GM12864 (cell line): ENCODE data around the gene RENBP.

Source experiments
- DNase-seq: peaks from one replicate; pipeline ENCODE4 v3.0.0-alpha.2; 2011; ENCODE audit warnings: low read depth
- H3K4me3 ChIP-seq: 2 replicates; pipeline ENCODE4 v1.5.1; 2011; ENCODE audit warnings: mild to moderate bottlenecking, low read depth, low read length, control low read depth
- TF ChIP-seq, protein P1 (sequence below): IDR thresholded peaks from 2 replicates; pipeline ENCODE4 v1.5.1; 2011; ENCODE audit warnings: low read depth, mild to moderate bottlenecking, moderate library complexity, low read length, control low read depth, inconsistent platforms; ENCODE audit errors: missing control alignments

The RENBP gene

DNA sequence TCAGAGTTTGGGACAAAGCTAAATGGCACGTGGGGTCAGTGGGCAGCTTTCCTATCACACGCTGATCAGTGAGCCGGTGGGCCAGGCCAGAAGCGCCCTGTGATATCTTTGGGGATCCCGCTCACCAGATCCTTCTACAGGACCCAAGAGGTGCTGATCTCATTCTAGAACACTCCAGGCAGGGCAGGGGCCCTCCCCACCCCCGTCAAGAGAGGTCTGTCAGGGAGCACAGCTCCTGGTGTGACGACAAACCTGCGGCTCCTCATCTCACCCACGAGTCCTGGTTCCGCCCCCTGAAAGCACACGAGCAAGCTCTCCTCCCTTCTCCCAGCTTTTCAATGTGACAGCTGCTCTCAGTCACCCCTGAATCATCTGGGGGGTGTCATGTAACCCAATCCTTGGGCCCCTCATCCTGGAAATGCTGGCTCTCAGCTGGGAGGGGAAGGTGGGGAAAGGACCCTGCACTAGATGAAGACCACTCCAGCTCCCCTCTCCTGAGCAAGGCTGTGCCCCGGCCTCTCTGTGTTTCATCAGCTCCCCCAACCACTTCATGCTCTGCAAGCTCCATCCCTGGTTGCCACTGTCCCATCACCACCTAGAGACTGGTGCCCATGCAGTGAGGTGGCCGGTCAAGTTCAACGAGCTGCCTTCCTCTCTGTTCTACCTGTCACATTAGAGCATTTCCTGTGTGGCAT, 22.5 kb upstream of the RENBP start:
- DNase-seq = no peak
- TF ChIP-seq, protein P1, sequence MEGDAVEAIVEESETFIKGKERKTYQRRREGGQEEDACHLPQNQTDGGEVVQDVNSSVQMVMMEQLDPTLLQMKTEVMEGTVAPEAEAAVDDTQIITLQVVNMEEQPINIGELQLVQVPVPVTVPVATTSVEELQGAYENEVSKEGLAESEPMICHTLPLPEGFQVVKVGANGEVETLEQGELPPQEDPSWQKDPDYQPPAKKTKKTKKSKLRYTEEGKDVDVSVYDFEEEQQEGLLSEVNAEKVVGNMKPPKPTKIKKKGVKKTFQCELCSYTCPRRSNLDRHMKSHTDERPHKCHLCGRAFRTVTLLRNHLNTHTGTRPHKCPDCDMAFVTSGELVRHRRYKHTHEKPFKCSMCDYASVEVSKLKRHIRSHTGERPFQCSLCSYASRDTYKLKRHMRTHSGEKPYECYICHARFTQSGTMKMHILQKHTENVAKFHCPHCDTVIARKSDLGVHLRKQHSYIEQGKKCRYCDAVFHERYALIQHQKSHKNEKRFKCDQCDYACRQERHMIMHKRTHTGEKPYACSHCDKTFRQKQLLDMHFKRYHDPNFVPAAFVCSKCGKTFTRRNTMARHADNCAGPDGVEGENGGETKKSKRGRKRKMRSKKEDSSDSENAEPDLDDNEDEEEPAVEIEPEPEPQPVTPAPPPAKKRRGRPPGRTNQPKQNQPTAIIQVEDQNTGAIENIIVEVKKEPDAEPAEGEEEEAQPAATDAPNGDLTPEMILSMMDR = no peak
- H3K4me3 ChIP-seq = peak overlapping the region; percentile 97

DNA sequence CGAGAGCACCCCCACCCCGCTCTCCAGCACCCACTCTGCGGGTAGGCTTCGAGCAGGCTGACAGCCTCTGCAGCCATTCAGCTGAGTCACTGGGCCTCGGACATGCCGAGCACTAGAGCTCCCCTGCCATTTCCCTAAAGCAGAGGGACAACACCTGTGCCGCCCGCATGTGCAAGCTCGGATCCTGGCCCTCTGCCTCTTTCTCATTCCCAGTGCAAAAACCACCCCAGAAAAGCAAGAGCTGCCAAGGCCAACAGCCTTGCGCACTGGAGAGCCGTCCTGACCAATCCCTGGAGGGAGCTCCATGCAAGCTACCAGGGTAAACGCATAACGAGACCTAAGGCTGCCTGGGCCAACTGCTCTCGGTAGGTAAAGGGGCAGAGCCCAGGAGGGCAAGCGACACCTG, 21.8 kb upstream of the RENBP start:
- no peak overlapping the region for H3K4me3 ChIP-seq
- no peak for DNase-seq
- TF ChIP-seq, protein P1 = no peak

DNA sequence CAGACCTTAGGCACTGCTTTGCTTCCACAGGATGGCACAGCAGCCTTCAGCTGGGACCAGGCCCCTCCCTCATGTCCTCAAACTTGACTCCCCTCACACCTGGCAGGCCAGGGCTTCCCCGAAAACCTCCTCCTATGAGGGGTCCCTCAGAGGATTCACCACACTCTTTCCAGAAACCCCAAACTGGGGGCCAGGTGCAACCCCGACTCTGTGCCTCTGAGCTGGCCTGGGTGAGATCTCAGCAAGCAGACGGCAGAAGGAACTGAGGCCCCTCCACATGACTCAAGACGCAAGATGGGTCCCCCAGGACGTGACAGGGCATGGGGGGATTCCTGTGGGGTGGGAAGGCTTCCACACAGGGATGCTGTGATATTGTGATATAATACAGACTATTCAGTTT, 21.0 kb upstream of the RENBP start:
- DNase-seq = no peak
- TF ChIP-seq, protein P1 = no peak
- no peak overlapping the region for H3K4me3 ChIP-seq

DNA sequence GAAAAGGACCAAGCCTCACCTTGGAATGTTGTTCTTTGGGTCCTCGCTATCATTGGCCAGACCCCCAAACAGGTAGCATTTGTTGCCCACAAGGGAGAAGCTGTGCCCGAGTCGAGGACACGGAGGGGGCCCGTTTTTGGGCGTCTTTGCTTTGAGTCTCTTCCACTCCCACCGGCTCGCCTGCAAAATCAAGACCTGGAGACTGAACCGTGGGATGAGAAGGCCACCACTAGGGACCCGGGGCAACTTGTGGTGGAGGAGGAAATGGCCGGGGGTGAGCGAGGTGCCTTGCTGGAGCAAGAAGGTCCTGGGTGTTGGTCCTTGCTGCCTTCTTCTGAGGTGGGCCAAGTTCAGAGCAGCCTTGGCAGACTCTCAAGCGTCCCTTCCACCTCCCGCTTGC, 19.7 kb upstream of the RENBP start:
- no peak for DNase-seq
- H3K4me3 ChIP-seq = no peak overlapping the region
- TF ChIP-seq, protein P1 = no peak

DNA sequence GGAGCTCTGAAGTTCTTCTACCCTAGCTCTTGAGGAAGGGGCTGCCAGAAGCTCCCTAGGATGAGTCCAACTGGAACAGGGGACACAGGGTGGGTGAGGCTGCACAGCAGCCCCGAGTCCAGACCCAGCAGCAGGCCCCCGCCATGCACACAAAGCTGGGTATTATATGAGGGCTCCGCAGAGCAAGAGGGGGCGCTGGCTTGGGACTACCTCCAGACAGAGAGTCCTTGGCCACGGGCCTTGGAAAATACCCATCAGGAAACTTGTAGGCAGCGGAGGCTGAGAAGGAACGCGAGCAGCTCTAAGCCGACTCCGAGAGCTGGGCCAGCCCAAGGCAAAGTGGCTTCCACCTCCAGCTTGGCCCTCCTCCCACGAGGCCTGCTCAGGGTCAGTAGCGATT, 19.1 kb upstream of the RENBP start:
- DNase-seq = no peak
- no peak overlapping the region for H3K4me3 ChIP-seq
- TF ChIP-seq, protein P1 = no peak

DNA sequence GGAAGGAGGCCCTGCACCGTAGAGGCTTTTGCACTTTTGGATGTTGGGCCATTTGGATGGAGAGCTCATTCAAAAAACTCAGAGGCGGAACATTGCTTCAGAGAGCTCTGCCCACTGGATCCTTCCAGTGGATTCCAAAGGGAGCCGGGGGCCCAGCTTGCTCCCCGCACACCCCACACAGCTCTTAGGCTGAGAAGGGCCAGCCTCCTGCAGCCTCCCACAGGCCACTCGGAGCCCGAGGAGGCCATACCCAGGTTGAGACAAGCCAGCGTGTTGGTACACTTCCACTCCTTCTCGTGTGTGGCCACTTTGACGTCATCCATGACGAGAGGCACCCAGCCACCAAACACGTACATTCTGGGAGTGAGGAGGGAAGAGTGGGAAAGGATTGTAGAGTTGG, 16.8 kb upstream of the RENBP start:
- H3K4me3 ChIP-seq = no peak overlapping the region

More for the DNA sequence above, 16.8 kb upstream of the RENBP start:
- TF ChIP-seq, protein P1 = no peak
- no peak for DNase-seq
